Measurements from ENCODE around the gene PLXNA4. TPM values are rescaled to one million over a fixed set of nuclear protein-coding genes. Genes with fewer than 3 reads are reported as not detected.

The PLXNA4 gene
- total and polyA plus RNA-seq, 4 donors: 0.04 to 1.1 (median 0.41) TPM

DNA sequence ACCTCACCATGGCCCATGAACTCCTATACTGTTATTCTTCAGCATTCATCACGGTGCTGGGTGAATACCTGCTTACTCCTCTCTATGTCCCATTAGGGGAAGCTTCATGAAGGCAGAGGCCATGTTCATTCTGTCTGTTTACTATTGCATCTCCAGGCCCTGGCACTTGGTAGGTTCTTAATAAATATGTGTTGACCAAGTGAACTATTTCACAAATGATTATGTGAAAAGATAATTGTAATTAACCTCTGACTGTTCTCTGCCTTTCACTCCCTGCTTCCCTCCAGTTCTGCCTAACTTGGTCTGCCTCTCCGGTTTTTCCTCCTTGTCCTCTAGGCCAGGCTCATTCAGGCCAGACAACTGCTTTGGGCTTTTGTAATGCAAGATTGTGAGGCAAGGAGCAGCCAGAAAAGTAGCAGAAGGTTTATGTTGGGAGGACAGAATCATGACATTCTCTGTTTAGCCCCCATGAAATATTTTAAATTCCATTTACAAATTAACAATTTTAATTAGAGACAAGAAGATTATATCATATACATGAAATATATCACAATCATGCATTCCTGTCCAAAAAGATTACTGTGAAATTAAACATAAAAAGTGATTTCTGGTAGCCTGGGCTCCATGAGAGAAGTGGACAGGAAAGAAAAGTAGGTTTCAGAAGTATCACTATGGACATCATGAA is 42.1 kb upstream of the PLXNA4 start (continued):
- TF ChIP-seq, protein P1, sequence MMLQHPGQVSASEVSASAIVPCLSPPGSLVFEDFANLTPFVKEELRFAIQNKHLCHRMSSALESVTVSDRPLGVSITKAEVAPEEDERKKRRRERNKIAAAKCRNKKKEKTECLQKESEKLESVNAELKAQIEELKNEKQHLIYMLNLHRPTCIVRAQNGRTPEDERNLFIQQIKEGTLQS (IDR thresholded peaks at IDR 0.05): no peak
- TF ChIP-seq SP1 (IDR thresholded peaks at IDR 0.05): no peak
- no peak for TF ChIP-seq FOXA2 (IDR thresholded peaks at IDR 0.05)
- TF ChIP-seq RAD21 (IDR thresholded peaks at IDR 0.05): no peak

DNA sequence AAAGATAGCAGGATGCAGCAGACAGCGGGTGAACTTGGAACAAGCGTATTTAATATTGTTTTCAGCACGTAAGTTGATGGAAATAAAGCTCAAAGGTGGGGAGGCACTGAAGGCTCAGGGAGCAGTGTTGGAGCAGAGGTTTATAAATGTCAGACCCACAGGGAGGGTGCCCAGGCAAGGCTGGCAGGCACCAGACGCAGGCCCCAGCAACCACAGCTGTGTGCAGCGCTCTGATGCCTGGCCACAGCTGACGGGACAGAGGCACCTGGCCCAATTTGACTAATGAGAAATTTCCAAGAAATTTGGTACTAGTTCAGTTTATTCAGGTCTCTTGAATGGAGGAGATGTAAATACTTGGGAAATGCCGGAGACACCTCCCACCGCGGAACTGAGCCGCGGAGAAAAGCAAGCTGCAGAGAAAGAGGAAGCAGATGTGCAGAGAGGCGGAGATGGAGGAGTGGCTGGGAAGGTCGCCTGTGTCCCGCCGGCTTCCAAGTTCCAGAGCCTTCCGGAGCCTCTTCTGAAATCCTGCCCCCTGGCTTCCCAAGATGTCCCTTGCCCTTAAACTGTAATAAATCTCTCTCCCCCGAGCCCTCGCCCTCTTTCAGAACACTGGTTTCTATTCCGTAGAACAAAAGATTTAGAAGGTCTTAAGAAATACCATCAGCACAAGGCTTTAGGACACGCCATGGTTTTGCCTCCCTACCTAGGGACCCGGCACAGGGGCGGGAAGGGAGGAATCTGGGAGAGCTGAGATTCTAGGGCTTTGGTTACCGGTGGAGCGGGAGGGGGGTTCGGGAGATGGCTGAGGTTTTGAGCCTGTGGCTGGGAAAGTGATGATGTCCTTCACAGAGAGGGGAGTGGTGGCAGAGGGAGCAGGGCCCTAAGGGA is 38.4 kb upstream of the PLXNA4 start:
- Histone ChIP-seq H3K27me3 (ENCODE audit: control insufficient read depth in 4 of 4, insufficient read depth in 4 of 4, low read length in 3 of 4) (peaks cover 0 to 4% (median 0%) of the 10 kb centered on the region in 4 donors), H3K9ac (ENCODE audit: low read depth in 1 of 2, low read length in 2 of 2) (no peak overlapping the region), H3K9me3 (ENCODE audit: control insufficient read depth in 4 of 4, low read length in 3 of 4) (peaks cover 0 to 2% (median under 1%) of the 10 kb centered on the region in 4 donors), H3K36me3 (ENCODE audit: control insufficient read depth in 4 of 4, insufficient read depth in 3 of 4, low read depth in 1 of 4, low read length in 3 of 4) (no peaks in the 10 kb centered on the region), H3K4me3 (ENCODE audit: low read depth in 1 of 3, low read length in 3 of 3) (no peak overlapping the region), H3K4me1 (ENCODE audit: control insufficient read depth in 4 of 4, insufficient read depth in 4 of 4, low read length in 3 of 4) (peaks cover 0 to 10% (median 0%) of the 10 kb centered on the region in 4 donors), H3K27ac (ENCODE audit: low read depth in 1 of 2, low read length in 2 of 2) (no peak overlapping the region)
- TF ChIP-seq, protein P2, sequence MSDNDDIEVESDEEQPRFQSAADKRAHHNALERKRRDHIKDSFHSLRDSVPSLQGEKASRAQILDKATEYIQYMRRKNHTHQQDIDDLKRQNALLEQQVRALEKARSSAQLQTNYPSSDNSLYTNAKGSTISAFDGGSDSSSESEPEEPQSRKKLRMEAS (IDR thresholded peaks at IDR 0.05): no peak
- no peak for TF ChIP-seq HNF4A (conservative IDR thresholded peaks at IDR 0.05)
- no peak for TF ChIP-seq FOXA2 (IDR thresholded peaks at IDR 0.05)
- no peak for TF ChIP-seq RAD21 (IDR thresholded peaks at IDR 0.05)
- no peak for TF ChIP-seq FOXA1 (IDR thresholded peaks at IDR 0.05)
- TF ChIP-seq EGR1 (IDR thresholded peaks at IDR 0.05; ENCODE audit: low read depth in 2 of 2): no peak
- TF ChIP-seq, protein P3, sequence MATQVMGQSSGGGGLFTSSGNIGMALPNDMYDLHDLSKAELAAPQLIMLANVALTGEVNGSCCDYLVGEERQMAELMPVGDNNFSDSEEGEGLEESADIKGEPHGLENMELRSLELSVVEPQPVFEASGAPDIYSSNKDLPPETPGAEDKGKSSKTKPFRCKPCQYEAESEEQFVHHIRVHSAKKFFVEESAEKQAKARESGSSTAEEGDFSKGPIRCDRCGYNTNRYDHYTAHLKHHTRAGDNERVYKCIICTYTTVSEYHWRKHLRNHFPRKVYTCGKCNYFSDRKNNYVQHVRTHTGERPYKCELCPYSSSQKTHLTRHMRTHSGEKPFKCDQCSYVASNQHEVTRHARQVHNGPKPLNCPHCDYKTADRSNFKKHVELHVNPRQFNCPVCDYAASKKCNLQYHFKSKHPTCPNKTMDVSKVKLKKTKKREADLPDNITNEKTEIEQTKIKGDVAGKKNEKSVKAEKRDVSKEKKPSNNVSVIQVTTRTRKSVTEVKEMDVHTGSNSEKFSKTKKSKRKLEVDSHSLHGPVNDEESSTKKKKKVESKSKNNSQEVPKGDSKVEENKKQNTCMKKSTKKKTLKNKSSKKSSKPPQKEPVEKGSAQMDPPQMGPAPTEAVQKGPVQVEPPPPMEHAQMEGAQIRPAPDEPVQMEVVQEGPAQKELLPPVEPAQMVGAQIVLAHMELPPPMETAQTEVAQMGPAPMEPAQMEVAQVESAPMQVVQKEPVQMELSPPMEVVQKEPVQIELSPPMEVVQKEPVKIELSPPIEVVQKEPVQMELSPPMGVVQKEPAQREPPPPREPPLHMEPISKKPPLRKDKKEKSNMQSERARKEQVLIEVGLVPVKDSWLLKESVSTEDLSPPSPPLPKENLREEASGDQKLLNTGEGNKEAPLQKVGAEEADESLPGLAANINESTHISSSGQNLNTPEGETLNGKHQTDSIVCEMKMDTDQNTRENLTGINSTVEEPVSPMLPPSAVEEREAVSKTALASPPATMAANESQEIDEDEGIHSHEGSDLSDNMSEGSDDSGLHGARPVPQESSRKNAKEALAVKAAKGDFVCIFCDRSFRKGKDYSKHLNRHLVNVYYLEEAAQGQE (IDR thresholded peaks at IDR 0.05): no peak
- TF ChIP-seq NR2F2 (IDR thresholded peaks at IDR 0.05): no peak
- TF ChIP-seq, protein P1 (IDR thresholded peaks at IDR 0.05): no peak
- TF ChIP-seq, protein P4, sequence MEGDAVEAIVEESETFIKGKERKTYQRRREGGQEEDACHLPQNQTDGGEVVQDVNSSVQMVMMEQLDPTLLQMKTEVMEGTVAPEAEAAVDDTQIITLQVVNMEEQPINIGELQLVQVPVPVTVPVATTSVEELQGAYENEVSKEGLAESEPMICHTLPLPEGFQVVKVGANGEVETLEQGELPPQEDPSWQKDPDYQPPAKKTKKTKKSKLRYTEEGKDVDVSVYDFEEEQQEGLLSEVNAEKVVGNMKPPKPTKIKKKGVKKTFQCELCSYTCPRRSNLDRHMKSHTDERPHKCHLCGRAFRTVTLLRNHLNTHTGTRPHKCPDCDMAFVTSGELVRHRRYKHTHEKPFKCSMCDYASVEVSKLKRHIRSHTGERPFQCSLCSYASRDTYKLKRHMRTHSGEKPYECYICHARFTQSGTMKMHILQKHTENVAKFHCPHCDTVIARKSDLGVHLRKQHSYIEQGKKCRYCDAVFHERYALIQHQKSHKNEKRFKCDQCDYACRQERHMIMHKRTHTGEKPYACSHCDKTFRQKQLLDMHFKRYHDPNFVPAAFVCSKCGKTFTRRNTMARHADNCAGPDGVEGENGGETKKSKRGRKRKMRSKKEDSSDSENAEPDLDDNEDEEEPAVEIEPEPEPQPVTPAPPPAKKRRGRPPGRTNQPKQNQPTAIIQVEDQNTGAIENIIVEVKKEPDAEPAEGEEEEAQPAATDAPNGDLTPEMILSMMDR (IDR thresholded peaks at IDR 0.05; ENCODE audit: low read depth, low read length, missing input control): no peak
- no peak for TF ChIP-seq RXRA (IDR thresholded peaks at IDR 0.05)
- no peak for TF ChIP-seq GABPA (IDR thresholded peaks at IDR 0.05 in 1 of 2, conservative IDR thresholded peaks at IDR 0.05 in 1 of 2)
- TF ChIP-seq SP1 (IDR thresholded peaks at IDR 0.05): no peak
- TF ChIP-seq, protein P5, sequence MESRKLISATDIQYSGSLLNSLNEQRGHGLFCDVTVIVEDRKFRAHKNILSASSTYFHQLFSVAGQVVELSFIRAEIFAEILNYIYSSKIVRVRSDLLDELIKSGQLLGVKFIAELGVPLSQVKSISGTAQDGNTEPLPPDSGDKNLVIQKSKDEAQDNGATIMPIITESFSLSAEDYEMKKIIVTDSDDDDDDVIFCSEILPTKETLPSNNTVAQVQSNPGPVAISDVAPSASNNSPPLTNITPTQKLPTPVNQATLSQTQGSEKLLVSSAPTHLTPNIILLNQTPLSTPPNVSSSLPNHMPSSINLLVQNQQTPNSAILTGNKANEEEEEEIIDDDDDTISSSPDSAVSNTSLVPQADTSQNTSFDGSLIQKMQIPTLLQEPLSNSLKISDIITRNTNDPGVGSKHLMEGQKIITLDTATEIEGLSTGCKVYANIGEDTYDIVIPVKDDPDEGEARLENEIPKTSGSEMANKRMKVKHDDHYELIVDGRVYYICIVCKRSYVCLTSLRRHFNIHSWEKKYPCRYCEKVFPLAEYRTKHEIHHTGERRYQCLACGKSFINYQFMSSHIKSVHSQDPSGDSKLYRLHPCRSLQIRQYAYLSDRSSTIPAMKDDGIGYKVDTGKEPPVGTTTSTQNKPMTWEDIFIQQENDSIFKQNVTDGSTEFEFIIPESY (IDR thresholded peaks at IDR 0.05): no peak
- TF ChIP-seq YY1 (IDR thresholded peaks at IDR 0.05): no peak
- no peak for TF ChIP-seq HNF4G (IDR thresholded peaks at IDR 0.05)
- TF ChIP-seq TAF1 (conservative IDR thresholded peaks at IDR 0.05): no peak
- 18% methylated on average over 25 of the region's 25 CpGs for WGBS
- DNase-seq (ENCODE audit: low spot score): no peak
